ENCODE measurements around the gene KDM5C. TPM values are rescaled to one million over a fixed set of nuclear protein-coding genes. Genes with fewer than 3 reads are reported as not detected.

The KDM5C gene
- total RNA-seq, 1 experiment from 2014 or later: 68.1 TPM

GRCh38 chrX:53256446-53257041 is 31.5 kb upstream of the KDM5C start:
- Histone ChIP-seq H3K4me3 (ENCODE audit: insufficient read depth, low read depth, low read length) (no peak overlapping the region), H3K27me3 (ENCODE audit: control insufficient read depth, insufficient read depth, low read length) (no peaks in the 10 kb centered on the region), H3K36me3 (replicated peaks; ENCODE audit: control insufficient read depth, insufficient read depth, low read length) (no peaks in the 10 kb centered on the region; the same call in 1 of the 2 replicates)
- peak; percentile 92 for DNase-seq

DNA sequence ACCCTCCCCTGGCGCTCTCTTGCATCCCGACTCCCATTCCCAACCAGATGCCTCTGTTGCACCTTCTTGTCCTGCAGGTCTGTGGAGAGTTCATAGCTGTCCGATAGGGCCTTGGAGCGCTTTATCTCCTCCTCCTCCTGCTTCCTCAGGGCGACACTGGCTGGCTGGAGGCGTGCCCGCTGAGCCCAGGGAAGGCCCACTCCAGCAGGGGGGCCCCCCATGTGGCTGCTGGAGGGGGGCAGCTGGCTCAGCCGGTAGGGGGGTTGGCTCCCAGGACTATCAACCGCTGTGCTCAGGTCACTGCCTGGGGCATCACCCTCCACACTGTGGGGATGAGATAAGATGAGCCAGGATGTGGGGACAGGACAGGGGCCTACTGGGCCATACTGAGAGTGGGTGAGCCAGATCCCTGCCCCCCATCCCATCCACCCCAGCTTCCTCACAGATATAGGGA is 30.8 kb upstream of the KDM5C start:
- DNase-seq: peak; percentile 57
- Histone ChIP-seq H3K4me3 (ENCODE audit: insufficient read depth, low read depth, low read length) (no peak overlapping the region), H3K27me3 (ENCODE audit: control insufficient read depth, insufficient read depth, low read length) (no peaks in the 10 kb centered on the region), H3K36me3 (replicated peaks; ENCODE audit: control insufficient read depth, insufficient read depth, low read length) (no peaks in the 10 kb centered on the region; the same call in none of the 2 replicates)

- no peak overlapping the region for H3K4me3 ChIP-seq (ENCODE audit: insufficient read depth, low read depth, low read length)
- H3K36me3 ChIP-seq (replicated peaks; ENCODE audit: control insufficient read depth, insufficient read depth, low read length): peaks cover under 1% of the 10 kb centered on the region
- H3K27me3 ChIP-seq (ENCODE audit: control insufficient read depth, insufficient read depth, low read length): no peaks in the 10 kb centered on the region
- no peak for DNase-seq
These were observed 29.8 kb upstream of the KDM5C start for GRCh38 chrX:53254570-53255461.

DNA sequence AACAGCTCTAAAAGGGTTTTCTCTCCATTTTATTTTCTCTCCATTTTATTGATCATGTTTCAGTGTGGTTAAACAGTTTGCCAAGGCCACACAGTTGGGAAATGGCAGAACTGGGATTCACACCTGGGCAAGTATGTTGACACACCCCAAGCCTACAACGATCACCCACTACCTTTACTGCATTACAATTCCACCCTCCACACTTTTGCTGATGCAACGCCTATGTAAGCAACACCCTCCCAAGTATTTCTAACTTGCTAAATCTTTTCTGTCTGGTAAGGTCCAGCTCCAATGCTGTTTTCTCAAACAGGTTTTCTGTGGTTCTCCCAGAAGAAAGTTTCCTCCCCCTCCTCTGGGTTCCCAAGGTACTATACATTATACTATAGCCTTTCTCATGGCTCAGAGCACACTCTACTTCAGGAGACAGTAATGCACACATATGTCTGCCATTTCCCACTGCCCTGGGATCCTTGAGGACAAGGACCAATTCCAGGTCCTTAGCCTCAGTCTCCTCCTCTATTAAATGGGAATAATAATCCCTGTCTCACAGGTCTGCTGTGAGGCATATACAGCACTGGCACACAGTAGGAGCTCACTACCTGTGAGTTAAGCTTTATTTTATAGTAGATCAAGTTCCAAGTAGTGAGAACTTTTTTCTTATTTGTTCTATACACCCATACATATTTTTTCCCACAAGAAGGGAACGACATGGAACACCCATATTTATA is 28.4 kb upstream of the KDM5C start:
- DNase-seq: no peak
- no peaks in the 10 kb centered on the region for H3K27me3 ChIP-seq (ENCODE audit: control insufficient read depth, insufficient read depth, low read length)
- peaks cover 1% of the 10 kb centered on the region for H3K36me3 ChIP-seq (replicated peaks; ENCODE audit: control insufficient read depth, insufficient read depth, low read length)
- no peak overlapping the region for H3K4me3 ChIP-seq (ENCODE audit: insufficient read depth, low read depth, low read length)

DNA sequence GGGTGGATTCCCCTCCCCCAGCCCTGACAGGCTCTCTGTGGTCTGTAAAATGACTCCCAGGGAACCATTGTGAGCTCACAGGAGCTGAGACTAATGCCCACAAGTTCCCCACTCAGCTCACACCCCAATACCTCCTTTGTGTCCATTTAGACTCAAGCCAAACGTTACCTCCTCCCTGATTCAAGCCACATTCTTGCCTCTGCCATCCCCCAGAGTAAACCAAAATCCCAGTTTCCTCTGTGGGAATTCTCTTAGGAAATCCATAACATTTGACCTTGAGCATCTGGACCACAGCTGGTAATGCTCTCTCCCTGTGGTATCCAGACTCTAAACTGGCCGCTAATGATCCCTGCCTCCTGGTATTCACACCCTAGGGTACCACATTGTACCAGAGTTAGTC is 26.3 kb upstream of the KDM5C start:
- no peak for DNase-seq
- Histone ChIP-seq H3K27me3 (ENCODE audit: control insufficient read depth, insufficient read depth, low read length) (no peaks in the 10 kb centered on the region), H3K4me3 (ENCODE audit: insufficient read depth, low read depth, low read length) (no peak overlapping the region), H3K36me3 (replicated peaks; ENCODE audit: control insufficient read depth, insufficient read depth, low read length) (peaks cover 8% of the 10 kb centered on the region)

DNA sequence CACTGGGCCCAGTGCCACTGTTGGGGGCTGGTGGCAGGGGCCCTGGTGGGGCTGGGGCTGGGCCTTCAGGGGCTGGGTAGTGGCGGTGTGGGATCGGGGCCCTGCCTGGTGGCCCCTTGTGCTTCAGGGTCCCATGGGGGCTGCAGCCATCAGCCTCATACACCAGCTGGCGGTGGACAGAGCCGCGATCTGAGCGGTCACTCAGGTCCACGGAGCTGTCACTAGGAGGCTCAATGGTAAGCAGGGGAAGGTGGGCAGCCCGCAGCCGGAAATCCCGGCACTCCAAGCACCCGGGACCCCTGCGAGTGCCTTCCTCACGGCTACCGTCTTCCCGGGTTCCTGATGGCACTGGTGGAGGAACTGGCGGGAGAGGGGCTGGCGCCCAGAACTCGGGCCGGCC is 25.5 kb upstream of the KDM5C start:
- H3K27me3 ChIP-seq (ENCODE audit: control insufficient read depth, insufficient read depth, low read length): no peaks in the 10 kb centered on the region
- peaks cover 8% of the 10 kb centered on the region for H3K36me3 ChIP-seq (replicated peaks; ENCODE audit: control insufficient read depth, insufficient read depth, low read length)
- DNase-seq: no peak
- H3K4me3 ChIP-seq (ENCODE audit: insufficient read depth, low read depth, low read length): no peak overlapping the region

GRCh38 chrX:53249408-53250042 is 24.5 kb upstream of the KDM5C start:
- no peak for DNase-seq
- no peaks in the 10 kb centered on the region for H3K27me3 ChIP-seq (ENCODE audit: control insufficient read depth, insufficient read depth, low read length)
- H3K36me3 ChIP-seq (replicated peaks; ENCODE audit: control insufficient read depth, insufficient read depth, low read length): peaks cover 8% of the 10 kb centered on the region
- H3K4me3 ChIP-seq (ENCODE audit: insufficient read depth, low read depth, low read length): no peak overlapping the region

- H3K36me3 ChIP-seq (replicated peaks; ENCODE audit: control insufficient read depth, insufficient read depth, low read length): peaks cover 10% of the 10 kb centered on the region
- H3K27me3 ChIP-seq (ENCODE audit: control insufficient read depth, insufficient read depth, low read length): no peaks in the 10 kb centered on the region
- no peak overlapping the region for H3K4me3 ChIP-seq (ENCODE audit: insufficient read depth, low read depth, low read length)
- DNase-seq: no peak
These were observed 22.9 kb upstream of the KDM5C start for GRCh38 chrX:53247928-53248327.

DNA sequence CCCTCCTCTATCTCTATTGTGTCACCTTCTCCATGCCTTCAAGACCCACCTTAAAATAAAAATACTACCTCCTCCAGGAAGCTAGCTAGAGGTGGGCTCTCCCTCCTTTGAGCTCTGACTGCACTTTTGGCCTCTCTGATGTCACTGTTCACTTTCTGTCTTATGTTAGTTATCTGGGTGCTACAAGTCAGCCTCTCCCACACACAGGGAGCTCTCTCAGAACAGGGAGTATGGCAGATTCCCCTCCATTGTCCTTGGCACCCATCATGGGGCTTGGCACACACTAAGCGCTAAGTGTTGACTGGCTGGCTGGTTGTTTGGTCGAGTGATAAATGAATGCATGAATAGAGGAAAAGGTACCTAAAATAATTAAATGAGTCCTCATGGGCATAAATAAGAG is 21.2 kb upstream of the KDM5C start:
- DNase-seq: no peak
- no peaks in the 10 kb centered on the region for H3K27me3 ChIP-seq (ENCODE audit: control insufficient read depth, insufficient read depth, low read length)
- peaks cover 12% of the 10 kb centered on the region for H3K36me3 ChIP-seq (replicated peaks; ENCODE audit: control insufficient read depth, insufficient read depth, low read length)
- no peak overlapping the region for H3K4me3 ChIP-seq (ENCODE audit: insufficient read depth, low read depth, low read length)

GRCh38 chrX:53244610-53245009 is 19.6 kb upstream of the KDM5C start:
- no peak for DNase-seq
- no peak overlapping the region for H3K4me3 ChIP-seq (ENCODE audit: insufficient read depth, low read depth, low read length)
- peaks cover 16% of the 10 kb centered on the region for H3K36me3 ChIP-seq (replicated peaks; ENCODE audit: control insufficient read depth, insufficient read depth, low read length)
- H3K27me3 ChIP-seq (ENCODE audit: control insufficient read depth, insufficient read depth, low read length): no peaks in the 10 kb centered on the region

GRCh38 chrX:53242310-53242709 is 17.3 kb upstream of the KDM5C start:
- no peaks in the 10 kb centered on the region for H3K27me3 ChIP-seq (ENCODE audit: control insufficient read depth, insufficient read depth, low read length)
- no peak overlapping the region for H3K4me3 ChIP-seq (ENCODE audit: insufficient read depth, low read depth, low read length)
- H3K36me3 ChIP-seq (replicated peaks; ENCODE audit: control insufficient read depth, insufficient read depth, low read length): peaks cover 15% of the 10 kb centered on the region
- DNase-seq: no peak

GRCh38 chrX:53241558-53241957 is 16.6 kb upstream of the KDM5C start:
- no peak overlapping the region for H3K4me3 ChIP-seq (ENCODE audit: insufficient read depth, low read depth, low read length)
- DNase-seq: no peak
- H3K36me3 ChIP-seq (replicated peaks; ENCODE audit: control insufficient read depth, insufficient read depth, low read length): peaks cover 12% of the 10 kb centered on the region
- H3K27me3 ChIP-seq (ENCODE audit: control insufficient read depth, insufficient read depth, low read length): no peaks in the 10 kb centered on the region

DNA sequence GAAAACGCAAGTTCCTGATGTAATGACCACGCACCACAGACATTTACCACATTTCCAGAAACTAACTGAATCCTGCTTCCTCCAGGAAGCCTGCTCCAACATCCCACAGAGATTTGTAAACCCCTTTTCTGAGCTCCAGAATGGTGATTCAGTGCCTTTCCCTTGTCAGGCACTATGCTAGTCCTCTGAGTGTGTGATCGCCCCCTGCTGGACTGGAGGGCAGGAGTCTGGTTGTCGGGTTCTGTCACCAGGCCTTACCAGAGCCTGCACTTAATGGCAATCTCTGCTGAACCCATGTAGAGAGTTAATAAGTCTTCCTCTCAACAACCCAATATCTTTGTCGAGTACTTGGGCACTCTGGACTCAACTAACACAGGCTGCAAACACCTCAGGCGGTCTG is 14.5 kb upstream of the KDM5C start:
- peaks cover 12% of the 10 kb centered on the region for H3K36me3 ChIP-seq (replicated peaks; ENCODE audit: control insufficient read depth, insufficient read depth, low read length)
- DNase-seq: peak; percentile 79
- no peak overlapping the region for H3K4me3 ChIP-seq (ENCODE audit: insufficient read depth, low read depth, low read length)
- H3K27me3 ChIP-seq (ENCODE audit: control insufficient read depth, insufficient read depth, low read length): no peaks in the 10 kb centered on the region

GRCh38 chrX:53237056-53237455 is 12.0 kb upstream of the KDM5C start:
- Histone ChIP-seq H3K4me3 (ENCODE audit: insufficient read depth, low read depth, low read length) (no peak overlapping the region), H3K27me3 (ENCODE audit: control insufficient read depth, insufficient read depth, low read length) (no peaks in the 10 kb centered on the region), H3K36me3 (replicated peaks; ENCODE audit: control insufficient read depth, insufficient read depth, low read length) (peaks cover 11% of the 10 kb centered on the region)
- DNase-seq: no peak
